Left lung (tissue), 14 donors: ENCODE results near the gene TMEM215. TPM values are rescaled to one million over a fixed set of nuclear protein-coding genes. Genes with fewer than 3 reads are reported as not detected.

Experiments used
- ATAC-seq: fragments of 200-7000 bp; cut with Tn5 transposase; one replicate; pipeline ENCODE4 v1.9.1; 2020; ENCODE audit warnings: moderate library complexity
- DNase-seq, 4 donors: peaks; one replicate each; pipeline ENCODE4 v3.0.0-alpha.2; 2013 to 2020
- H3K27ac ChIP-seq, 2 donors: fragments of 200-600 bp; sonication (generic) in 1 of 2; one replicate each; pipeline versions ENCODE4 v1.5.0 to v1.8.0; 2020 to 2021
- H3K27me3 ChIP-seq, 2 donors: fragments of 200-600 bp; sonication (generic) in 1 of 2; one replicate each; pipeline versions ENCODE4 v1.5.0 to v1.8.0; 2020 to 2021
- H3K36me3 ChIP-seq, 2 donors: fragments of 200-600 bp; sonication (generic) in 1 of 2; one replicate each; pipeline versions ENCODE4 v1.5.0 to v1.8.0; 2020 to 2021
- H3K4me1 ChIP-seq, 2 donors: fragments of 200-600 bp; one replicate each; pipeline ENCODE4 v1.8.0; 2021
- H3K4me3 ChIP-seq, 2 donors: fragments of 200-600 bp; sonication (generic) in 1 of 2; one replicate each; pipeline versions ENCODE4 v1.5.0 to v1.8.0; 2020 to 2021; ENCODE audit warnings: mild to moderate bottlenecking in 1 of 2
- H3K9me3 ChIP-seq, 2 donors: fragments of 200-600 bp; sonication (generic) in 1 of 2; one replicate each; pipeline versions ENCODE4 v1.5.0 to v1.8.0; 2020 to 2021
- CTCF ChIP-seq, 2 donors: fragments of 200-600 bp; sonication (generic) in 1 of 2; IDR thresholded peaks; one replicate each; pipeline versions ENCODE4 v1.5.0 to v1.8.0; 2021; ENCODE audit warnings: antibody characterized with exemption in 2 of 2
- intact Hi-C, 2 donors: fragments of 100-400 bp; cut with DNase I; formaldehyde crosslinking; loops; one replicate each; pipeline versions ENCODE4 v1.11.2 to v1.14.2; 2022
- long read RNA-seq, 12 donors: library from polyadenylated mRNA in 2 of 12; unstranded in 2 of 12; transcript quantifications; one replicate each; pipeline ENCODE4 v2.0.0 and lab custom pipeline, GENCODE V29; 2019 to 2026
- polyA plus RNA-seq, 6 donors: library from polyadenylated mRNA; unstranded; fragments of 120-200 nt; gene quantifications; one replicate each; pipeline ENCODE4 v1.2.1, GENCODE V29; 2013; ENCODE audit not compliant: insufficient read length in 6 of 6
- total RNA-seq, 2 donors: library from RNA; stranded (reverse); fragmentation: NEBNext Ultra II Directional; extraction: Animal tissue kit (Norgen Biotek cat#: 25700); gene quantifications; one replicate each; pipeline ENCODE4 v1.2.1, GENCODE V29; 2021
- donor health status: DM: no; HTN: yes; CAD: no.
- donor health status: DM: no; HTN: no; CAD: no.

Gene TMEM215
- total RNA-seq (not detected), polyA plus RNA-seq (under 1 TPM in 1 of 6 donors, not detected in 5; 0.07 TPM)
- long read RNA-seq, donor 1: 0 reads
- long read RNA-seq, donor 2: 0 reads
- long read RNA-seq, donor 3: 0 reads
- long read RNA-seq, donor 4: 0 reads
- long read RNA-seq, donor 5: 0 reads
- long read RNA-seq, donor 6: 0 reads
- long read RNA-seq, donor 7: 0 reads
- long read RNA-seq, donor 8: 0 reads
- long read RNA-seq, donor 9: 0 reads
- long read RNA-seq, donor 10: 0 reads
- long read RNA-seq, donor 11: 0 reads
- long read RNA-seq, donor 12: 0 reads

DNA sequence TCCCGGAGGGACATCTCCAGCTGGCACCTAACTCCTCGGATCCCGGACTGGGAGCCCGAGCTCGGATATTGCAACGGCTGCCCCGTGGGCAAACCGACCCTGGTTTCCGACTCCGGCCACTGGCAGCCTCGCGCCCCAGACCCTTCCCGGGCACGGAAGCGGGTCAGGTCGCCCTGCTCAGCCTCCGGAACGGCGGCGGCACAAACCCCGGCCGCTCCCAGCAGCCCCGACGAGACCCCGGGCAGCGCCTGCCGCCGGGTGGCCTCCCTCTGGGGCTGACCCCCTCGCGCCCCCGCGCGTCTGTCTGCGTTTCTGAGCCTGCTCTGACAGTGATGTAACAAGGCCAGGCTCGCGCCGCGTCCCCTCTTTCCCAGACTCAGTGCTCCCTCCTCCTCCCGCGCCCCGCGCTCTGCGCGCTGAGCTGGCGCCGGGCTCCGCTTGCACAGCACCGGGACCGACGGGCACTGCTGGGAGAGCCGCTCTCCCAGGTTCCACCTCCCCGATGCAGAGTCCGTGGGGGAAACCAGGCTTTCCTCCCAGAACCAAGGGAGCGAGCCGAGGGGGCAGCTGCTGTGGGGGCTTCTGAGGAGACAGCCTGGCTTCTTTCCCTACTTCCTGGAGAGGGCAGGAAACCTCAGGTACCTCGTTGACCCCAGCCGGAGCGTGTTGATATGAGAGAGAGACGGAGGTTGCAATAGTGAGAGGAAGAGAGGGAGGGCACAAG is at the start of gene TMEM215:
TSS of gene TMEM215 (plus strand) at position 373 of the 724 bp plus-strand sequence. CDS start 644 bp downstream, outside the sequence.
- Histone ChIP-seq H3K4me1 (no peaks in the 10 kb centered on the region), H3K4me3 (no peak within 1 kb of the TSS), H3K27me3 (peaks cover 37 to 71% of the 10 kb centered on the region in 2 donors), H3K27ac (no peak within 1 kb of the TSS), H3K36me3 (no peaks in the 10 kb centered on the region), H3K9me3 (no peaks in the 10 kb centered on the region)
- intact Hi-C loops: no loop called here
- DNase-seq: peak in 2 of 4 donors; percentile 11 to 74
- no peak for TF ChIP-seq CTCF (IDR thresholded peaks at IDR 0.05)
- no peak for ATAC-seq

DNA sequence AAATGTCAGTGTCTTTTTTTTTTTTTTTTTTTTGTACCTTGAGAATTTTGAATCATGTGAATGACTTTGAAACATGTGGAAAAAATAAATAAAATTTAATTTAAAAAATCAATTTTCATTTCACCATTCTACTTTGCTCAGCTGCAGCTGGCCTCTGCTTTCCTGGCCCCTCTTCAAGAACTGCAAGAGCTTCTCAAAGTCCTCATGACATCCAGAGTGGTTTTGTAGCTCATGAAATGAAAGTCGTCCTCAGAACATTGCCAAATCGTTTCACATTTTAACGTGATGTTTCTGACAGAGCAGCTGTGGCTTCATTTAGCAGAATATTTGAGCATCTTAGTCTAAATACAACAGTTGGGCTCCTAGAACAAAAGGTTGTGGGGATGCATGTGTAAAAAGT is 47.9 kb upstream of the TMEM215 start:
- intact Hi-C loops: no loop called here
- Histone ChIP-seq H3K36me3 (no peaks in the 10 kb centered on the region), H3K27me3 (no peaks in the 10 kb centered on the region), H3K9me3 (no peaks in the 10 kb centered on the region), H3K4me1 (no peaks in the 10 kb centered on the region), H3K4me3 (no peak overlapping the region), H3K27ac (no peak overlapping the region)
- no peak for TF ChIP-seq CTCF (IDR thresholded peaks at IDR 0.05)
- no peak for DNase-seq
- no peak for ATAC-seq

- no peaks in the 10 kb centered on the region for H3K4me1 ChIP-seq
- H3K27ac ChIP-seq: no peak overlapping the region
- ATAC-seq: no peak
- no peak for TF ChIP-seq CTCF (IDR thresholded peaks at IDR 0.05)
- no peak for DNase-seq
- H3K9me3 ChIP-seq: no peaks in the 10 kb centered on the region
- H3K36me3 ChIP-seq: no peaks in the 10 kb centered on the region
- H3K4me3 ChIP-seq: no peak overlapping the region
- no peaks in the 10 kb centered on the region for H3K27me3 ChIP-seq
- intact Hi-C loops: no loop called here
Measured at GRCh38 chr9:32737378-32737777, 46.0 kb upstream of the TMEM215 start.

DNA sequence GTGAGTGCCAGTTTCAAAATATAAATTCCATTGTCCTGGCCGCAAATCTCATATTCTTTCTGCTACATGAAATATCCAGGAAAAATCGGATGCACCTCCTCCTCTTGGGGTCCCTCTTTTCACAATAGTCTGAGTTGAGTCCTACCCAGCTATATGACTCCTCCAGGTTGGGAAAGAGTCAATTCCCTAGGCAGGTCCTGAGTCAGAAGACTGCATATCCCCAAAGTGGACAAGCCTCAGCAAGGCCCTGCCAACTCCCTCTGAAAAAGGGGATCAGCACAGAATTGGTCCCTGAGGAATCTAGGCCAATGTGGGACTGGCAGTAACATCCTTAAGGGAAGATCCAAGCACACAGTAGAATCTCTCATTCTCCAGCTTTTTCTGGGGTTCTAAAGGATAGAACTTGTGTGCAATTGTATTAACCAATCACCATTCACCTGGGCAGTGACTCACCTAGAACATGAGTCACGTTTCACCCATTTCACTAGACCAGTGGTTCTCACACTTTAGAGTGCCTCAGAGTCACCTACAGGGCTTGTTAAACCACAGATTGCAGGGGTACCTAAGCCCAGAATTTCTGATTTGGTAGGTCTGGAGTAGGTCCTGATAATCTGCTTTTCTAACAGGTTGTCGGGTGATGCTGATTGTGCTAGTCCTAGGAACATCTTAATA is 44.7 kb upstream of the TMEM215 start:
- intact Hi-C loops: no loop called here
- TF ChIP-seq CTCF (IDR thresholded peaks at IDR 0.05): no peak

DNA sequence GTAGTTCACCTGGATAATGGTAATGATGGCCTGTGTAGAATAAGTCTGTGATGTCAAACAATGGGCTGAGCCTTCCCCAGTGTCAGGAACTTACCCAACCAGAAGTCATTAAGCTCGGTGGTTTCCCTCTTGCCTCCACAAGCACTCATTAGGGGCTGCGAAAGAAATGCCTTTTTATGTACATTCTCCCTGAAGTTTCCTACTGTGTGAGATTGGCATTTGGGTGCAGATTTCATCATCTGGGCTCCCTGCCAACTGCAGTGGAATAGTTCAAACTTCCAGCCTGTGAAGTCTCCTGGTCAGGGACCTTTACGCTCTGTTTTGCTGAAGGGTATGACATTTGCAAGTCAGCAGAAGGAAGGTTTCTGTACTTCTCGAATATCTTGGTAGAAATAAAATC is 41.6 kb upstream of the TMEM215 start:
- no peak for DNase-seq
- no peaks in the 10 kb centered on the region for H3K4me1 ChIP-seq
- H3K27me3 ChIP-seq: no peaks in the 10 kb centered on the region
- no peak overlapping the region for H3K27ac ChIP-seq
- no peaks in the 10 kb centered on the region for H3K36me3 ChIP-seq
- no peaks in the 10 kb centered on the region for H3K9me3 ChIP-seq
- intact Hi-C loops: no loop called here
- no peak for ATAC-seq
- no peak overlapping the region for H3K4me3 ChIP-seq
- TF ChIP-seq CTCF (IDR thresholded peaks at IDR 0.05): no peak

More for the DNA sequence above, 44.7 kb upstream of the TMEM215 start:
- no peaks in the 10 kb centered on the region for H3K9me3 ChIP-seq
- ATAC-seq (no peak), DNase-seq (no peak)
- no peaks in the 10 kb centered on the region for H3K4me1 ChIP-seq
- H3K4me3 ChIP-seq: no peak overlapping the region
- no peaks in the 10 kb centered on the region for H3K27me3 ChIP-seq
- H3K27ac ChIP-seq: no peak overlapping the region
- H3K36me3 ChIP-seq: no peaks in the 10 kb centered on the region
